ENCODE measurements around the gene CLEC16A.

The CLEC16A gene

GRCh38 chr16:11141409-11142260, 197.3 kb downstream of the CLEC16A start:
- DNase-seq (ENCODE audit: low read depth) = no peak

GRCh38 chr16:11142261-11142630, 197.9 kb downstream of the CLEC16A start:
- DNase-seq (ENCODE audit: low read depth) = no peak

- no peak for DNase-seq (ENCODE audit: low read depth)
Observed at GRCh38 chr16:11142951-11143350, 198.6 kb downstream of the CLEC16A start.

GRCh38 chr16:11143372-11144035, 199.1 kb downstream of the CLEC16A start:
- DNase-seq (ENCODE audit: low read depth) = no peak

- DNase-seq (ENCODE audit: low read depth) = no peak
Observed at GRCh38 chr16:11144122-11144521, 199.8 kb downstream of the CLEC16A start.

GRCh38 chr16:11145173-11145818, 200.9 kb downstream of the CLEC16A start:
- no peak for DNase-seq (ENCODE audit: low read depth)

GRCh38 chr16:11145819-11146211, 201.5 kb downstream of the CLEC16A start:
- DNase-seq (ENCODE audit: low read depth) = no peak

- no peak for DNase-seq (ENCODE audit: low read depth)
Observed at GRCh38 chr16:11147033-11147753, 202.8 kb downstream of the CLEC16A start.

GRCh38 chr16:11147754-11148444, 203.5 kb downstream of the CLEC16A start:
- no peak for DNase-seq (ENCODE audit: low read depth)

- no peak for DNase-seq (ENCODE audit: low read depth)
Observed at GRCh38 chr16:11149011-11149616, 204.8 kb downstream of the CLEC16A start.

- no peak for DNase-seq (ENCODE audit: low read depth)
Observed at GRCh38 chr16:11150190-11150589, 205.8 kb downstream of the CLEC16A start.

- DNase-seq (ENCODE audit: low read depth) = no peak
Observed at GRCh38 chr16:11151156-11151884, 207.0 kb downstream of the CLEC16A start.

- DNase-seq (ENCODE audit: low read depth) = no peak
Observed at GRCh38 chr16:11151885-11152629, 207.7 kb downstream of the CLEC16A start.

GRCh38 chr16:11152677-11153331, 208.4 kb downstream of the CLEC16A start:
- no peak for DNase-seq (ENCODE audit: low read depth)

- no peak for DNase-seq (ENCODE audit: low read depth)
Observed at GRCh38 chr16:11155284-11155806, 211.0 kb downstream of the CLEC16A start.

- no peak for DNase-seq (ENCODE audit: low read depth)
Observed at GRCh38 chr16:11156401-11156800, 212.0 kb downstream of the CLEC16A start.

- no peak for DNase-seq (ENCODE audit: low read depth)
Observed at GRCh38 chr16:11157143-11157542, 212.8 kb downstream of the CLEC16A start.

GRCh38 chr16:11158018-11158417, 213.7 kb downstream of the CLEC16A start:
- no peak for DNase-seq (ENCODE audit: low read depth)

GRCh38 chr16:11159282-11159681, 214.9 kb downstream of the CLEC16A start:
- no peak for DNase-seq (ENCODE audit: low read depth)
